ENCODE measurements around the gene ARPIN. TPM values are rescaled to one million over a fixed set of nuclear protein-coding genes. Genes with fewer than 3 reads are reported as not detected.
A peak's percentile ranks its signal among the peaks of the same experiment; 100 is the strongest.
"Not testable (repeated sequence)": the region's sequence is repeated elsewhere in the genome, so short reads cannot be mapped to it uniquely, and the experiment has no call there.

Gene ARPIN

DNA sequence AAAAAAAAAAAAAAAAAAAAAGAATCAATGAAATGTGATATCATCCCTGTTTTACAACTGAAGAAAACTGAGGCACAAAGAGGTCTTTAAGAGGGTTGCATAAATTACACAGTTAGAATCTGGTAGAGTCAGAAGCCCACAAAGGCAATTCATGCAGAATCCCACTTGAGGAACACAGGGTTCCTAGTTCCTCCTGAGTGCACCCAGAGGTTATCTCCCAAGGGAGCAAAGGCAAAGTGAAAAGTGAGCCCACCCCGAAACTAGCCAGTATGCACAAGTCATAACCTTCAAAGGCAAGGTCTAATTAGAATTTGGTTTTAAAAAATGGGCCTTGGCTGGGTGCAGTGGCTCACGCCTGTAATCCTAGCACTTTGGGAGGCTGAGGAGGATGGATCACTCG lies 56.8 kb downstream of the ARPIN start:
- Histone ChIP-seq H3K9me3 (replicated peaks; ENCODE audit: low read length) (no peaks in the 10 kb centered on the region), H3K4me1 (ENCODE audit: control insufficient read depth, insufficient read depth, low read length) (peaks cover 11% of the 10 kb centered on the region), H3K4me3 (ENCODE audit: low read length) (no peak overlapping the region), H3K36me3 (ENCODE audit: insufficient read depth, low read length) (peaks cover 21% of the 10 kb centered on the region), H3K4me2 (ENCODE audit: low read length) (no peak overlapping the region), H3K9ac (ENCODE audit: low read depth, low read length) (no peak overlapping the region), H3K27me3 (ENCODE audit: control insufficient read depth, insufficient read depth, low read length) (no peaks in the 10 kb centered on the region)

- H3K9ac ChIP-seq (ENCODE audit: low read depth, low read length); H3K4me2 ChIP-seq (ENCODE audit: low read length); H3K27me3 ChIP-seq (ENCODE audit: control insufficient read depth, insufficient read depth, low read length); H3K4me3 ChIP-seq (ENCODE audit: low read length); H3K9me3 ChIP-seq (replicated peaks; ENCODE audit: low read length): not testable (repeated sequence)
- Histone ChIP-seq H3K4me1 (ENCODE audit: control insufficient read depth, insufficient read depth, low read length) (peaks cover 22% of the 10 kb centered on the region), H3K36me3 (ENCODE audit: insufficient read depth, low read length) (peaks cover 10% of the 10 kb centered on the region)
Measured at GRCh38 chr15:89854863-89855262, 57.9 kb downstream of the ARPIN start.

DNA sequence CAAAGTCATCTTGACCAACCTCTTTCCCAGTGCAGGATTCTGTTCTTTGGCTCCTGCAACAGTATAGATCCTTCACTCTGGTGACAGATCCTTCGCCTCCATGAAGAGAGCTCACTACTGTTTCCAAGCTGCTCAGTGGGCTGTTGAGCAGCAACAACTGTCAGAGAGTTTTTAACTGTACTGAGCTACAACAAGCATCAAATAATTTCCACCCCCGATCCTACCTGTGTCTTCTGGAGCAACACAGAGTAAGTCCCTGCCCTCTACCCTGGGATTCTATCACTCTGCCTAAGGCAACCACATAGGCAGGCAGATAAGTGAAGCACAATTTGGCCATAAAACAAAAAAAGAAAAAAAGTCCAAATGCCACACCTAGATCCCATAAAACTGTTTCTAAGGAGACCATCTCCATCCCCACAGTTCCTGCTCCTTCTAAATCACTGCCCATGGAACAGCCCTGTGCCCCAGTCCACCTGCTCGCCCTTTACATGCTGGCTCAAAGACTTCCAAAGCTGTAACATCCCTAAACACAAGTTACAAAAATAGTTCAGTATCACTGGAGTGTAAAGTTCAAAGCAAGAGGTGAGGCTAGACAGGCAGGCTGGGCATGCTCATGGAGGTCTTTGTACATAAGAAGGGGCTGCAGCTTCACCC lies 60.3 kb downstream of the ARPIN start:
- Histone ChIP-seq H3K4me3 (ENCODE audit: low read length) (no peak overlapping the region), H3K36me3 (ENCODE audit: insufficient read depth, low read length) (peaks cover 10% of the 10 kb centered on the region)

GRCh38 chr15:89851673-89852341 lies 60.9 kb downstream of the ARPIN start:
- H3K36me3 ChIP-seq (ENCODE audit: insufficient read depth, low read length), result peaks cover 10% of the 10 kb centered on the region
- H3K4me3 ChIP-seq (ENCODE audit: low read length), result no peak overlapping the region
- no peaks in the 10 kb centered on the region for H3K9me3 ChIP-seq (replicated peaks; ENCODE audit: low read length)

More for the DNA sequence above, 60.3 kb downstream of the ARPIN start:
- peaks cover 42% of the 10 kb centered on the region for H3K4me1 ChIP-seq (ENCODE audit: control insufficient read depth, insufficient read depth, low read length)
- H3K9ac ChIP-seq (ENCODE audit: low read depth, low read length), result no peak overlapping the region
- no peak overlapping the region for H3K4me2 ChIP-seq (ENCODE audit: low read length)
- no peaks in the 10 kb centered on the region for H3K27me3 ChIP-seq (ENCODE audit: control insufficient read depth, insufficient read depth, low read length)
- no peaks in the 10 kb centered on the region for H3K9me3 ChIP-seq (replicated peaks; ENCODE audit: low read length)

DNA sequence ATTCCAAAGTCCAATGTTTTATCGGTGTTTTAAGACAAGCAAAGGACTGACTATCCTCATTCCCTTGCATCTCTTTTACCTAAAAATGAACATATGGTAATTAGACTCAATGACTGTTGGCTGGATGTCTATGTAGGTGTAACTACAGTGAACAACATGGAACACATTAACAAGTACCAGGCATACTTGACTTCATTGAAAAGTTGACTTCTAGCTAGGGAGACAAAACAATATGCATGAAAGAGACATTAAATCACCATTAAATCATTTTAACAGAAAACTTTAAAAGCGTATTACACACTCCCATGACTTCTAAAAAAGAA lies 63.8 kb downstream of the ARPIN start:
- Histone ChIP-seq H3K9me3 (replicated peaks; ENCODE audit: low read length) (no peaks in the 10 kb centered on the region), H3K4me2 (ENCODE audit: low read length) (peak overlapping the region; percentile 68), H3K9ac (ENCODE audit: low read depth, low read length) (peak overlapping the region; percentile 64), H3K27me3 (ENCODE audit: control insufficient read depth, insufficient read depth, low read length) (no peaks in the 10 kb centered on the region), H3K4me3 (ENCODE audit: low read length) (peak overlapping the region; percentile 33), H3K36me3 (ENCODE audit: insufficient read depth, low read length) (peaks cover 6% of the 10 kb centered on the region), H3K4me1 (ENCODE audit: control insufficient read depth, insufficient read depth, low read length) (peaks cover 70% of the 10 kb centered on the region)

More at GRCh38 chr15:89851673-89852341, 60.9 kb downstream of the ARPIN start:
- Histone ChIP-seq H3K4me1 (ENCODE audit: control insufficient read depth, insufficient read depth, low read length) (peaks cover 49% of the 10 kb centered on the region), H3K9ac (ENCODE audit: low read depth, low read length) (no peak overlapping the region), H3K4me2 (ENCODE audit: low read length) (peak overlapping the region; percentile 7), H3K27me3 (ENCODE audit: control insufficient read depth, insufficient read depth, low read length) (no peaks in the 10 kb centered on the region)

- Histone ChIP-seq H3K4me2 (ENCODE audit: low read length) (no peak overlapping the region), H3K4me1 (ENCODE audit: control insufficient read depth, insufficient read depth, low read length) (peaks cover 70% of the 10 kb centered on the region), H3K4me3 (ENCODE audit: low read length) (no peak overlapping the region), H3K9ac (ENCODE audit: low read depth, low read length) (no peak overlapping the region), H3K36me3 (ENCODE audit: insufficient read depth, low read length) (peaks cover 4% of the 10 kb centered on the region), H3K9me3 (replicated peaks; ENCODE audit: low read length) (no peaks in the 10 kb centered on the region), H3K27me3 (ENCODE audit: control insufficient read depth, insufficient read depth, low read length) (no peaks in the 10 kb centered on the region)
Measured at GRCh38 chr15:89847101-89847500, 65.7 kb downstream of the ARPIN start.

DNA sequence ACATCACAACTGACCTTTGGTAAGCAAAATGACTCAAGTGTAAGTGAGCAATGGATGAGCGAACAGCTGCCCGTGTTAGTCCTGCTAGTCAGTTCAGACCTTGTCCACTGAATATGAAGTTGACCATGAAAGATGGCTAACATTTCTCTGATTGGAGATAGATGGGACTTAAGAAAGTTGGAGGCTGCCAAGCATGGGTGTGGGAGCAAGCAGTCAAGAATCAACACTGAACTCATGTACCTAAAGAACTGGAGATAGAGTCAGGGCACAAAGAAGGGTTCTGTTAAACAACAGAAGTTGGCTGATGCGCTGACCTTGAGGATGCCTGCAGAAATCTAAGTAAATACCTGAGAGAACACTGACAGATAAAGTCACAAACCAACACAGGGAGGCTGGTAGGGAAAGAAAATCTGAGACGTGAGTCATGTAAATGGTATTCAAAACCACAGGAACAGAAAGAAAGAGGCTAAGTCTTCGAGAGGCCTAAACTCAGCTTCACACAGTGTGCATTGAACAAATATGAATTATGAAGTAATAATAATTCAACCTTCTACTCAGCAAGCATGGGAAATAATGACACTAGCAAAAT lies 67.4 kb downstream of the ARPIN start:
- peak overlapping the region; percentile 72 for H3K4me2 ChIP-seq (ENCODE audit: low read length)
- H3K9me3 ChIP-seq (replicated peaks; ENCODE audit: low read length), result no peaks in the 10 kb centered on the region
- peaks cover 60% of the 10 kb centered on the region for H3K4me1 ChIP-seq (ENCODE audit: control insufficient read depth, insufficient read depth, low read length)
- H3K27me3 ChIP-seq (ENCODE audit: control insufficient read depth, insufficient read depth, low read length), result no peaks in the 10 kb centered on the region
- H3K4me3 ChIP-seq (ENCODE audit: low read length), result peak overlapping the region; percentile 6
- no peaks in the 10 kb centered on the region for H3K36me3 ChIP-seq (ENCODE audit: insufficient read depth, low read length)
- peak overlapping the region; percentile 69 for H3K9ac ChIP-seq (ENCODE audit: low read depth, low read length)

Small RNA genes within 50 kb of the gene (small RNA-seq; reads per million reads assigned to genes)
- not detected for gene MIR5009
- 1.0 reads per million, percentile 34 among the genes with 10 or more reads in this experiment for gene MIR5094
- not detected for gene RNU6-1111P
- gene RNU7-111P, result not detected
